ENCODE data around the gene SPRING1. TPM values are rescaled to one million over a fixed set of nuclear protein-coding genes. Genes with fewer than 3 reads are reported as not detected.
"Not testable (repeated sequence)": the region's sequence is repeated elsewhere in the genome, so short reads cannot be mapped to it uniquely, and the experiment has no call there.

The SPRING1 gene
- total RNA-seq, 1 donor from 2014 or later = 21.5 TPM

DNA sequence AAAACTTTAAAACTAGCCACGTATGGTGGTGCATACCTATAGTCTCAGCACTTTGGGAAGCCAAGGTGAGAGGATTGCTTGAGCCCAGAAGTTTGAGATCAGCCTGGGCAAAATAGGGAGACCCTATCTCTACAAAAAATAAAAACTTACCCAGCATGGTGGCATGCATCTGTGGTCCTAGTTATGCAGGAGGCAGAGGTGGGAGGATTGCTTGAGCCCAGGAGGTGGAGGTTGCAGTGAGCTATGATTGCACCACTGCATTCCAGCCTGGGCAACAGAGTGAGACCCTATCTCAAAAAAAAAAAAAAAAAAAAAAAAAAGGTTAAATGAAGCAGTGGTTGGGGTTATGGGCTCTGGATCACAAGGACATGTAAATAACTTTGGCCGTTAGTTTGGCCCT lies 4.9 kb upstream of the SPRING1 start:
- not testable (repeated sequence) for DNase-seq (ENCODE audit: low spot score)

DNA sequence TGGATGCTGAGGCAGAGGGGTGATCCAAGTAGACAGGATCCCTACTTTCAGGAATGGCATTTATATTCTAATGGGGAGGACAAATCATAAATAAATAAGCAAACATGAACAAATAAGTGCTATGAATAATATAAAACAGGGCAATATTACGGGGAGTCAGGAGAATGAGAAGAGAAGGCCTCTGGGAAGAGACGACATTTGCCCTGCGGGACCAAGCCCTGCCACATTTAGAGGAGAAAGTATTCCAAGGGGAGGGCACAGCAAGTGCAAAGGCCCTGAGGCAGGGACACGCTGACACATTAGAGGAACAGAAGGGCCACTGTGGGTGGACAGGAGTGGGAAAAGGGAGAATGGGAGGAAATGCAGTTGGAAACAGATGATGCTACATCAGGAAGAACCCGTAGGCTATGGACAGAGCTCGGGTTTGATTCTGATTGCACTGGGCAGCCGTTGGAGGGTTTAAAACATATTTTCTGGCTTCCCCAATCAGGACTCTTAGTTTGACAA lies 1.6 kb upstream of the SPRING1 start:
- DNase-seq (ENCODE audit: low spot score) = no peak

DNA sequence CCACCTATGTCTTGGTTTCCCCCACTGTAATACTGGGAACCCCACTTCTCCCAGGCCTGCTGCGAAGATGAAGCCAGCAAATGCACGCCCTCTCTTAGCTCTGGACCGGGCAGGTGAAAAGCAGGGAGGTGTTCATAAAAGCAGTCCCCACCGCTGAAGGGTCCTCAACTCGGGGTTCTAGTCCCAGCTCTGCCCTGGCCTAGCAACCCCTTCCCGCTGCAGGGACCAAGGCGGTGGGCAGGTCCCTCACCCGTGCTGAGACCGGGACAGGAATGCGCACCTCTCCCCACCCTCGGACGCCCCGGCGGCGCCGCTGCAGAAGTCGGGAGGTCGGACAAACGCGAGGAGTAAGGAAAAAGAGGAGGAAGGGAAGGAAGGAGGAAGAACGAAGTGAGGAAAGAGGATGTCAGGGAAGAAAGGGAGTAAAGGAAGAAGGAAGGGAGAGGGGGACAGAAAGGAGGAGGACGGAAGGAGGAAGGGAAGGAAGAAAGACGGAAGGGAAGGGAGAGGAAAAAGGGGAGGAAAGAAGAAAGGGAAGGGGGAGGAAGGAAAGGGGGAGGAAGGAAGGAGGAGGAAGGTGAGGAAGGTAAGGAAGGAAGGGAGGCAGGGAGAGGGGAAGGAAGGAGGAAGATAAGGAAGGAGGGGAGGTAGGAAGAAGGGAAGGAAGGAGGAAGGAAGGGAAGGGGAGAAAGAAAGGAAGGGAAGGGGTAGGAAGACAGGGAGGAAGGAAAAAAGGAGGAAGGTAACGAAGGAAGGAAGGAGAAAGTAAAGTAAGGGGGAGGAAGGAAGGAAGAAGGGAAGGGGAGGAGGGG lies 701 bp downstream of the SPRING1 start:
- no peak for DNase-seq (ENCODE audit: low spot score)

DNA sequence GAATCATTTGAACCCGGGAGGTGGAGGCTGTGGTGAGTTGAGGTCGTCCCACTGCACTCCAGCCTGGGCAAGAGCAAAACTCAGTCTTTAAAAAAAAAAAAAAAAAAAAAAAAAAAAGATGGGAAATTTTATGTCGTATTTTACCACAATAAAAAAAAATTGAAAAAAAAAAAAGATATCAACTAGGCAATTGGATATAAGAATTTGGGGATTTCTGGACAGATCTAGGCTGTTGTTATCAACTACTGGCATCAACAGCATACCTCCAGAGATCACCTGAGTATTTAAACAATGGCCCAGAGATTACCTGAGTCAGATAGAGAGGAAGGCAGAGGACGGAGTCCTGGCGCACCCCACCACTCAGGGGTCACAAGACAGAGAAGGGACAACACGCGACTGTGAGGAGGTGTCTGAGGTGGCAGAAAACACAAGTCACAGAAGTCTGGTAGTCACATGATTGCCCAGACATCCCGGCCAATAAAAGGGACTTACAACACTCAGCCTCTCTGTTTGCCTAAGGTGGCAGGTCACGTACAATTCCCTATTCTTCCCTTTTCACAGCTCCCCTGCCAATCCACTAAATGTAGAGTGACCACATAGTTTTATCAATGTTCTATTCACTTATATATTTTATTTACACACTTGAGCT lies 1.8 kb downstream of the SPRING1 start:
- DNase-seq (ENCODE audit: low spot score) = no peak

DNA sequence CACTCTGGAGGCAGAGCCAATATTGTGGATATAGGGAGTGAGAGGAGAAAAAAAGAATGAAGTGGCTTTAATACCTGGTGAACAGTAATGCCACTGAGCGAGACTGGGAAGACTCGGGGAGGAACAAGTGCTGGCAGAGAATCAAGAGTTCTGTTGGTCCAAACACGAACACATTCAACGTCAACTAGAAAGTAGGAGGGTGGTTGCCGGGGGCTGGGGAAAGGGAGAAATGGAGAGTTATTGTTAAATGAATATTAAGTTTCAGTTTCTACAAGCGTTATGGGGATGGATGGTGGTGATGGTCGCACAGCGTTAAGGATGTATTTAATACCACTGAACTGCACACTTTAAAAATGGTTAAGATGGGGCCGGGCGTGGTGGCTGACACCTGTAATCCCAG lies 2.8 kb downstream of the SPRING1 start:
- no peak for DNase-seq (ENCODE audit: low spot score)

DNA sequence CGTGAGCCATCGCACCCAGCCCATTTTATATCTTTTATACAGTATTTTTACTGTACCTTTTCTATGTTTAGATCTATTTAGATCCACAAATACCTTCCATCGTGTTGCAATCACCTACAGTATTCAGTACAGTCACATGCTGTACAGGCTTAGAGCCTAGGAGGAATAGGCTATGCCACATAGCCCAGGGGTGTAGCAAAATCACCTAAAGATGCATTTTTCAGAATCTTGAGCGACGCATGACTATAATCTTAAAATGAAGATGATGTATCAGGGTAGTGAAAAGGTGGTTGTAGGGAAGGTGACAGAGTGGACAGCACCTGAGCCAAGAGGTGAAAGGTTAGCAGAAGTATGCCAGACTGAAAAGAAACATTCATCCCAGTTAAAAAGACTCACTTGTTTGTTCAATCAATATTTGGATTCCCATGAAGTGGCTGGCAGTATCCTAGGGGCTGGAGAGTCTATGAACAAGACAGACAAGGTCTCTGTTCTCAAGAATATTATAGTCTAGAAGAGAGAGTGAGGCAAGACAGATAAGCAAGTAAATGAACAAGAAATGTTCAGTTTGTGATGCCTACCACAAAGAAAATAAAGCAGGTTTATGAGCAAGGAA lies 3.6 kb downstream of the SPRING1 start:
- no peak for DNase-seq (ENCODE audit: low spot score)

DNA sequence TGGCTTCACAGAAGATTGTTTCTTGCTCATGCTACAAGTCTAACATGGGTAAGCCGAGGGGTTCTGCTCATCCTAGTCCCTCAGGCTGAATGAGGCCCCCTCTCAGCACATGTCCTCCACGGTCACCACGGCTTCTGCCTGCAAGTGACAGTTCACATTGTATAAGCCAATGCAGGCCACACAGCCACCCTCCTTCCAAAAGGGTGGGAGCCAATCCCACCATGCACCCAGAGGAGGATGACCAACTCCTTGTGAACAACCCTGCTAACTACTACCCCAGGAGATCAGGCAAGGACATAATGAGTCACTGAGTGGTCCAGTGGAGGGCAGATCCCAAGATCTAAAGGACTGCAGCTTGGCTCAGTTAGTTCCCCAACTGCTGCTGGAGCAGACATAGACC lies 6.1 kb downstream of the SPRING1 start:
- DNase-seq (ENCODE audit: low spot score) = no peak

DNA sequence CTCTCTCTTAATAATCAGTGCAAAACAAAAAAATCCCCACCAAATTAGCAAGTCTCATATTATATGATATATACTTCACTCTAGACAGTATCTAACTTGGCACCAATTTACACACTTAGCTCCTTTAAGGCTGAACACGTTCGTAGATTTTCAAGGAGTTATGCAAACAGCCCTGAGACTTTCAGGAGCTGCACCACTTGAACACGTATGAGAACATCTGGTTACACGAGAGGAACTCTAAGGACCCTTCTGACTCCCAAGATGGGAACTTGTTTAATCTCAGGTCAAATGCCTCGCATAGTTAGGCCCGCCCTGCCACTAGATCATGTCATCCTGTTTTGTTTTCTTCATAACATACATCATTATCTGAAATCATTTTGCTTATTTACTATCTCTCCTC lies 10.0 kb downstream of the SPRING1 start:
- DNase-seq (ENCODE audit: low spot score) = no peak

DNA sequence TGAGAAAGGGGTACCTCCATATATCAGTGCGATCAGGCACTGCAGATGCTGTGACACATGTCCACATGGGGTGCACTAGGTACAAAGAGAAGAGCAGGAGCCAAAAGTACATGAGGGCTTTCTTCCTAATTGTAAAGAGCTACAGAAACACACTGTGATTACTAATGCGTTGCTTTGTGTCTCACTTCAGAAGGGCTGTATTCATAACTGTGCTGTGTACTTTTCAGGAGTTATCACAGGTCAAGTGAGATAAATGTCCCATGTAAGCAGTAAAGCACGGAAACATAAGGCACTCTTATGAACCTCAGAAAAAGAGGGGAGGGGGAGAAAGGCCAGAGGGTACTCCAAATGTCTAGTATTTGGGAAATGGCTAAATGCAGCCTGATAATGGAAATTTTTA lies 10.6 kb downstream of the SPRING1 start:
- no peak for DNase-seq (ENCODE audit: low spot score)

DNA sequence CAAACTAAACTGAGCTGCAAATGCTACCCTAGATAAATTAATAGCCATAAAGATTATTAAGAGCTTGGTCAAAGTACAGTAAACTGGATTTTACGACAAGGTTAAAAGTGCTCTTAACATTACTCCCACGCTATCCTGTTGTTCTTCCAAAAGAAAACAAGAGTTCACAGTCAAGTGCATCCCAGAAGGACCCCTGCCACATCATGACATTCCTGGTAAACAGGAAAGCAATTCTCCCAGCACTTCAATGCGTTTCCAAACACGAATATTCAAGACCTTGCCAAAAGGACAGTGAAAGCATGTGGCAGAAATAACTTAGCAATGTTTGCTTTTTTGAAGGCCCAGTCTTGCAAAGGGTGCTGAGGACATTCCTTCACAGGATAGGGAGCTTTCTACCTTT lies 11.2 kb downstream of the SPRING1 start:
- no peak for DNase-seq (ENCODE audit: low spot score)

DNA sequence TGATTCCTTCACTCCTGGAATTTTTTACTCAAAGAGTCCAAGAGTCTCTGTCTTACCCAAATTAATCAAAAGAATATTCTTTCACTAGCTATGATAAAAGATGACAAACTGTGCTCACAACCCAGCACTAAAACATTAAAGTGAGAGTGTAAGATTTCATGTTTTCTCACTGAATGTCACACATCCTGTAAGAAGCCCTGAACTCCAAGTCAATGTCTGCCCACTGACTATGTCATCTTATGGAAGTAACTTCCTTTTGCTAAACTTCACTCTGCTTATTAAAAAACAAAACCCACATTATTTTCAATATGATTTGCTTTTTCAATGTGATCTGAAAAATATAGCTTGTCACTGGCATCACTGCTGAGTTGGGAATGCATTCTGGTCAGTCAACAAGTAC lies 15.6 kb downstream of the SPRING1 start:
- DNase-seq (ENCODE audit: low spot score) = no peak

DNA sequence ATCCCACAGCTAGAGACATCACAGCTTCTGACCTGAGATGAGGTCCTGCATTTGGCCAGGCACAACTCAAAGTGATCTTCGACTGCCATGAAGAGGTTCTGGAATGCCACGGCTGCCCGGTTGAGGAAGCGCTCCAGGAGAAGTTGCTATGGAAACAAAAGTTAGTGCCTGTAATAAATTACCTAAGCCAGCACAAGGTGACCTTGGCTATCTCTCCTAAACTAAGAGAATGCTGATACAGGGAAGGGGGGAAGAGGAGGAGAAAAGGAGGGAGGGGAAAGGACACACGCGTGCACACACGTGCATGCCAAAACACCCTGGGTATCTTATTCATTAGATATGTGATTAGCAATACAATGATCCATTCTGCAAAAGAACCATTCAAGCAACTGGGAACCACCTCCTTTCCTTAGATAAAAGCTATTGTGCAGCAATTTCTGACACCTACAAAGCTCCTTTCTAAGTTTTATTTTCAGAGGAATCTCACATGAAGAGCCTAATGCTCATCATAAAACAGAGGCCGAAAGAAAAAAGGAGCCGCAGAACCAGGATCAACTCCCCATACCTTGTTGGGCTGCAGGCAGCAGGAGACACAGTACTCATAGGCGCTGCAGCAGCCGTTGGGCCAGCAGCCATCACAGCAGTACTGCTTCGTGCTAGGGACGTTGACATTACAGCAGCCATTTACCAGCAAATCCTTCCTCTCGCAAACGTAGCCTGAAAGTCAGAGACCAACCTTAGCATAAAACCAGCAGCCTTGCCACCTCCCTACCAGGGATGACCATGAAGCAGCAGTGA lies 17.9 kb downstream of the SPRING1 start:
- DNase-seq (ENCODE audit: low spot score) = no peak

DNA sequence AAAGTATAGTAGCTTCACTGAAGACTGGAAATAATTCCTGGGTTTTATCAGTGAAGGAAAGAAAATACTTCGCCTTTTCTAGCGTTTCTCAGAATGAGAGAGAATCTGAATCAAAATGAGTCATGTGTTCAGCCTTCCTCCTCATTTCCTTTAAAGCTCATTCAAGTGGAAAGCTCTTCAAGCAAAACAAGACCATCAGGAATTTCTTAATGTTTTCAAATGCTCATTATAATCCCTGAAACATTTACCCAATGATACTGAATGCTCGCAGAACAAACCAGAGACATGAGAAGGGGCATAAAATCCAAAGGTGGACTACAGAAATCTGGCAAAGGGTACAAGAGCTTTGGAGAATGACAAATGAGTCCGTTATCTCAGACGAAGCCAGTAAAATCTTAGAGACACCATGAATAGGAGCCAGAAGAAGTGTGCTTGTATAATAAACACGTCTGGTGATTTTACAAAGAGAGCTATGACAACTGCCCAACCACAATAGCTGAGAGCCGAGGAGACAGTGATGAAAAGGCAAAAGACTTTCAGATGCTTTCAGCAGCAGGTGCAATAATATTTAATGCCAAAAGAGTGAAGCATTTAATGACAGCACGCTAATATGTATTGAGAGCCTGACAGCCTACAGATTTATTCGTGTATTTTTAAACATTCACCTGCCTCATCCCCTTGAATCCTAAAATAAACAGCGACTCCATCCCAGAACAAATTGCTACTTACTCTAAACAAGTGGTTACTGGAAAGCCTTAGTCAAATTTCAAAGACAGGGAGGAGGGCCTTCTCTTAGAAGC lies 19.0 kb downstream of the SPRING1 start:
- DNase-seq (ENCODE audit: low spot score) = no peak

DNA sequence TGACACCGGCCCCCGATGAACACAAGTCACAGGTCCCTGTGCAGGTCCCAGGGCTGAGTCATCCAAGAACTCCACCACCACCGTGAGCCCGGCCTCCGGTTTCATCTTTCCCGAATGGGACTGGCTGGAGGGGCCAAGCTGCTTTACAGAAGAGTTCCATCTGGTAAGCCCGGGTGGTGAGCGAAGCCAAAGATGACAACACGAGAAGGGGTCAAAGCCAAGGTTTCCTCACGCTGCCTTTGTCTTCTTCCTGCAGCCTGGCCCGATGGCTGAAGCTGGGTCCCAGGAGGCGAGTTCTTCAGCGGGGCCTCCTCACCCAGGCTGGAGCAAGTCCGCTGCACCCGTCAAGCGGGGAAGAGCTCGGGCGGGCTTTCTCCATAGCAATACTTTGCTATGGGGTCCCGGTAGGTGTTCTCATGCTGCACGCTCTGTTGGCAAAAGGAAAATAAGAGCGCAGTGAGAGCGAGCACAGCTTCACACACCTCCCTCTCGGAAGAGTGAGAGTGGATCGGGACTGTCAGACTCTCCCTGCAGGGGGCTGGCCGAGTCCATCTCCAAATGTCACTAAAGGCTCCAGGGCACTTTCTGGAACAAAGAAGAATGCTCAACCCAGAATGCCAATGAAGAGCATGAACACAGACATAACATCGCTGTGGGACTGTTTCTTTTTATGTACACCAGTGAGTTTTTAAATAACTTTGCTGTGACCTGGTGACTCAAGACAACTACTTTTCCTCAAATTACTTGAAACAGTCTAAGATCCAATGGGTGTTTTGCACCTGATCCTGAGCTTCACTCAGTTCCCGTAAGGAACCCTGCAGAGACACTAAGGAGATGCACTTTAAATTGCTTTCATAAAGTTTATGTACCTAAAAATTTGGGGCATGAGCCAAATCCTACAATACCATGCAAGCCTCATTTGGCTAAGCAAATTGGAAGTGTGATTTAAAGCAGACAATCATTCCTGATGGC lies 20.1 kb downstream of the SPRING1 start:
- no peak for DNase-seq (ENCODE audit: low spot score)

DNA sequence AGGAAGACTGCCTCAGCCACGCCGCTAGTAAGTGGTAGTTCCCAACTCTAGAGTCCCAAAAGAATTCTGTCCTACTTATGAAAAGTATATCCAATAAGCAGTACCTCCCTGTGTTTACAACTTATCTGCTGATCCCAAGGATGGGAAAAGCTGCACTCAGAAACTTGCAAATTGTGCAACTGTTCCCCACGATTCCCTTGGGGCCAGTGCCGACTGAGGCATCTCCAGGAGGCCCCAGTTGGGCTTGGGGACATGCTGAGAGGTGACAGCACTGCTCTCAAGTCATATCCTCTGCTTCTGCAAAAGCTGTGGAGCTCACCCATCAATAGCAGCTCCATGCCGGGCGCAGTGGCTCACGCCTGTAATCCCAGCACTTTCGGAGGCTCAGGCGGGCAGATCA lies 23.7 kb downstream of the SPRING1 start:
- DNase-seq (ENCODE audit: low spot score) = no peak

DNA sequence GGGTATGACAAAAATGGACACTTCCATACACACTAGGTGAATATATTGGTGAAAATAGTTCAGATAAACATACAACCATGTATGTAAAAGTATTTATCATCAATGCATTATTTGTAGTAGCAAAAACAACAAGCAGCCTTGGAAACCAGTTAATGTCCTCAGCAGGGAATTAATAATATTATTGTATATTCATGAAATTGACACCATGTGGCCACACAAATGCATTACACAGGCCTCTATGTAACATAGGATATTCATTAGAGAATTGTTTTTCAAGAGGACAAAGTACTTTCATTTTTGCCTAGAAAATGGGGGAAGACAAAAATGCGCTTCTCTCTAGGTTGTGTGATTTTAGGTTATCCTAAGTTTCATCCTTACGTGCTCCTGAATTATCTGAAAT lies 24.3 kb downstream of the SPRING1 start:
- no peak for DNase-seq (ENCODE audit: low spot score)

DNA sequence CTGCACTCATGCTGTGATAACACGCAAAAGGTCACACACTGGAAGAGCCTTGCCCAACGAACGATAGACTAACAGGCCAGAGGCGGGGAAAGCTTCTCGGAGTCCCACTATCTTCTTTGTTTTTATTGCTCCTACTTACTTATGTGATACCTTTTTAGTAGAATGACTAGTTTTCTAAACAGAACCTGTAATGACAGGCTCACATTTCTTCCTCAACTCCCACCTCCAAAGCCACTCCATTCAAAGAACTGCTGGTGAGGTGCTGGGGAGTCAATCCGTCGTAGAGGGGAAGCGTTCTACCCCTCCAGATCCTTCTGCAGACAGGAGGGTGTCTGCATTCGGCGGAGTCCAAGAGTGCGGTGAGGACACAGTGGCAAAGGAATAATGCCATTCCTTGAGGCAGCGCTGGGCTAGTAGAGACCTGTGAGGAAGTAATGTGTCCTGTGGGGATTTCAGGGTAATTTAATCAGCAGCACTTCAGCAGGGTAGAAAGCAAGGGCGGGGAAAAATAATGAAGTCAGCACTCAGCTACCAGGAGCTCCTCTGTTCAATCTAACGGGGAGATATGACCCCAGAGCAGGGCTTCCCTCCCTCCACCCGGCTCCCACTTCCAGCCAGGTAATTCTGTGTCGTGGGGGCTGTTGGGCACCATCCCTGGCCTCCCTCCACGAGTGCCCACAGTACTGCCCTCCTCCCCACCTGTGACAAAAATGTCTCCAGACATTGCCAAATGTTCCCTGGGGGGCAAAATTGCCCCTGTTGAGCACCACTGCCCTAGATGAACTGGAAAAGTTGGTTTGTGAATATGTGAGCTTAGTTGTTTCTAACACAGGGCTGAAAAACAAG lies 25.2 kb downstream of the SPRING1 start:
- no peak for DNase-seq (ENCODE audit: low spot score)

DNA sequence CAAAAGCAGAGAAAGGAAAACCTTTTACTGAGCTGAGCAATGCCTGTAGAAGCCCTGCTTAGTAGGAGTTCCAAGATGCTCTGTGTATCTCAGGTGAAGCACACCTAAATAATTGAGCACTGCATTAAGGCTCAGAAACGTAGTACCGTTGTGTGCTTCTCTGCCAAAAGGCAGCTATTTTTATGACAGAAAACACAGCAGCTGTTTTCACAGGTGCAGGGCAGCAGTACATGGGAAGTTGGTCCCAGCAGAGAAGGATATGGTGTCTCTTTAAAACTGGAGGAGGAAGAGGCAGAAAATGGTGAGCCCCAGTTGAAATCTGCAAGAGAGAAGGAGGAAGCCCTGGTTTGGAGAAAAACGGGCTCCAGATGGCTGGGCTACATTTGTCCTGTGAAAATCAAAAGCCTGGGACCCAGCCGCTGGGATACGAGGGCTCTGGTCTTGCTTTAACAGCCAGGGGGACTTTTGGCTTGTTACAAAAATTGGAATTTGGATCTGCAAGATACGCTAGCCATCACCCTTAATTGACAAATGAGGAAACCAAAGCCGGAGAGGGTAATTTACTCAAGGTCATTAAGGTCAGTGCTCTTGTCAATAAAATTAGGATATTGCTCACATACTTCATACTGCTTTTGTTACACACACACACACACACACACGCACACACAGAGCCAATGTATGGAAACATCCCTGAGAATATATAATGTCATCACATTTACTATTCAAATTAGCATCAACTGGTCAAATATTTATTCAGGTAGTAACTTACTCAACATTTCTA lies 27.3 kb downstream of the SPRING1 start:
- no peak for DNase-seq (ENCODE audit: low spot score)
